ENCODE results near the gene APCDD1L. TPM values are rescaled to one million over a fixed set of nuclear protein-coding genes. Genes with fewer than 3 reads are reported as not detected.
"Not testable (repeated sequence)": the region's sequence is repeated elsewhere in the genome, so short reads cannot be mapped to it uniquely, and the experiment has no call there.

The APCDD1L gene
- total RNA-seq, 4 donors from 2014 or later, result 0.23 to 1.2 (median 1.1) TPM

GRCh38 chr20:58428364-58428763, 86.8 kb downstream of the APCDD1L start:
- WGBS, result 91% methylated on average over 2 of the region's 2 CpGs
- peaks cover 9% of the 10 kb centered on the region for H3K4me1 ChIP-seq

GRCh38 chr20:58427571-58427970, 87.6 kb downstream of the APCDD1L start:
- not testable (repeated sequence) for H3K9me3 ChIP-seq; DNase-seq (ENCODE audit: low spot score in 2 of 2); H3K4me1 ChIP-seq; H3K36me3 ChIP-seq; H3K4me3 ChIP-seq; H3K27ac ChIP-seq; H3K27me3 ChIP-seq
- 89% methylated on average over 3 of the region's 3 CpGs for WGBS

More at GRCh38 chr20:58428364-58428763, 86.8 kb downstream of the APCDD1L start:
- no peaks in the 10 kb centered on the region for H3K27me3 ChIP-seq
- no peaks in the 10 kb centered on the region for H3K9me3 ChIP-seq
- peaks cover 3% of the 10 kb centered on the region for H3K36me3 ChIP-seq
- H3K27ac ChIP-seq, result no peak overlapping the region
- DNase-seq (ENCODE audit: low spot score in 2 of 2), result no peak
- TF ChIP-seq EP300 (IDR thresholded peaks at IDR 0.05) (no peak), POLR2A (IDR thresholded peaks at IDR 0.05) (no peak), CTCF (IDR thresholded peaks at IDR 0.05) (no peak), POLR2AphosphoS5 (IDR thresholded peaks at IDR 0.05) (no peak)
- H3K4me3 ChIP-seq, result no peak overlapping the region

GRCh38 chr20:58424218-58424969, 90.8 kb downstream of the APCDD1L start:
- Histone ChIP-seq H3K4me1 (no peaks in the 10 kb centered on the region), H3K27ac (no peak overlapping the region), H3K36me3 (peaks cover 29% of the 10 kb centered on the region), H3K4me3 (no peak overlapping the region), H3K27me3 (no peaks in the 10 kb centered on the region), H3K9me3 (no peaks in the 10 kb centered on the region)
- DNase-seq (ENCODE audit: low spot score in 2 of 2), result no peak
- TF ChIP-seq CTCF (IDR thresholded peaks at IDR 0.05) (no peak), POLR2A (IDR thresholded peaks at IDR 0.05) (no peak), POLR2AphosphoS5 (IDR thresholded peaks at IDR 0.05) (no peak), EP300 (IDR thresholded peaks at IDR 0.05) (no peak)
- WGBS, result 85% methylated on average over 6 of the region's 6 CpGs

GRCh38 chr20:58421497-58421850, 93.7 kb downstream of the APCDD1L start:
- Histone ChIP-seq H3K27ac (no peak overlapping the region), H3K4me1 (peaks cover 4% of the 10 kb centered on the region), H3K9me3 (no peaks in the 10 kb centered on the region), H3K27me3 (no peaks in the 10 kb centered on the region), H3K36me3 (peaks cover 32% of the 10 kb centered on the region), H3K4me3 (no peak overlapping the region)
- no peak for DNase-seq (ENCODE audit: low spot score in 2 of 2)
- 72% methylated on average over 1 of the region's 1 CpG for WGBS
- TF ChIP-seq POLR2AphosphoS5 (IDR thresholded peaks at IDR 0.05) (no peak), EP300 (IDR thresholded peaks at IDR 0.05) (no peak), CTCF (IDR thresholded peaks at IDR 0.05) (no peak), POLR2A (IDR thresholded peaks at IDR 0.05) (no peak)

- 72% methylated on average over 5 of the region's 5 CpGs for WGBS
- Histone ChIP-seq H3K9me3 (no peaks in the 10 kb centered on the region), H3K27ac (no peak overlapping the region), H3K36me3 (peaks cover 32% of the 10 kb centered on the region), H3K27me3 (no peaks in the 10 kb centered on the region), H3K4me1 (peaks cover 9% of the 10 kb centered on the region), H3K4me3 (no peak overlapping the region)
- no peak for DNase-seq (ENCODE audit: low spot score in 2 of 2)
- TF ChIP-seq CTCF (IDR thresholded peaks at IDR 0.05) (no peak), POLR2AphosphoS5 (IDR thresholded peaks at IDR 0.05) (no peak)
Observed at GRCh38 chr20:58420798-58421496, 94.3 kb downstream of the APCDD1L start.

All from suprapubic skin (tissue), 4 donors.